Mammary epithelial cell (primary cell): ENCODE data around the gene BANK1.

Experiments used
- EZH2 ChIP-seq: IDR thresholded peaks from 2 replicates; pipeline ENCODE4 v1.6.1; 2012; ENCODE audit warnings: low read length, inconsistent platforms, borderline replicate concordance
- TF ChIP-seq, protein P1 (sequence below), 2 donors: IDR thresholded peaks in 1 of 2; conservative IDR thresholded peaks in 1 of 2; 2 replicates each; pipeline ENCODE4 v1.5.1; 2011 to 2012; ENCODE audit warnings: inconsistent platforms in 2 of 2, low read length in 2 of 2, mild to moderate bottlenecking in 2 of 2, control low read depth in 1 of 2, low read depth in 1 of 2; ENCODE audit not compliant: insufficient read depth in 1 of 2; ENCODE audit errors: extremely low read depth in 1 of 2

DNA sequence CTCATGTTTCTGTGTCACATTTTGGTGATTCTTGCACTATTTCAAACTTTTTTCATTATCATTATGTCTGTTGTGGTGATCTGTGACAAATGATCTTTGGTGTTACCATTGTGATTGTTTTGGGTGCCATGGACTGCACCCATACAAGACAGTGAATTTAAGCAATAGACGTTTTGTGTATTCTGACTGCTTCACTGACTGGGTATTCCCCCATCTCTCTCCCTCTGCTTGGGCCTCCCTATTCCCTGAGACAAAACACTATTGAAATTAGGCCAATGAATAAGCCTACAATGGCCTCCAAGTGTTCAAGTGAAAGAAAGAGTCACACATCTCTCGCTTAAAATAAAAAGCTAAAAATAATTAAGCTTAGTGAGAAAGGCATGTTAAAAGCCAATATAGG, 60.2 kb downstream of the BANK1 start:
- TF ChIP-seq, protein P1, sequence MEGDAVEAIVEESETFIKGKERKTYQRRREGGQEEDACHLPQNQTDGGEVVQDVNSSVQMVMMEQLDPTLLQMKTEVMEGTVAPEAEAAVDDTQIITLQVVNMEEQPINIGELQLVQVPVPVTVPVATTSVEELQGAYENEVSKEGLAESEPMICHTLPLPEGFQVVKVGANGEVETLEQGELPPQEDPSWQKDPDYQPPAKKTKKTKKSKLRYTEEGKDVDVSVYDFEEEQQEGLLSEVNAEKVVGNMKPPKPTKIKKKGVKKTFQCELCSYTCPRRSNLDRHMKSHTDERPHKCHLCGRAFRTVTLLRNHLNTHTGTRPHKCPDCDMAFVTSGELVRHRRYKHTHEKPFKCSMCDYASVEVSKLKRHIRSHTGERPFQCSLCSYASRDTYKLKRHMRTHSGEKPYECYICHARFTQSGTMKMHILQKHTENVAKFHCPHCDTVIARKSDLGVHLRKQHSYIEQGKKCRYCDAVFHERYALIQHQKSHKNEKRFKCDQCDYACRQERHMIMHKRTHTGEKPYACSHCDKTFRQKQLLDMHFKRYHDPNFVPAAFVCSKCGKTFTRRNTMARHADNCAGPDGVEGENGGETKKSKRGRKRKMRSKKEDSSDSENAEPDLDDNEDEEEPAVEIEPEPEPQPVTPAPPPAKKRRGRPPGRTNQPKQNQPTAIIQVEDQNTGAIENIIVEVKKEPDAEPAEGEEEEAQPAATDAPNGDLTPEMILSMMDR (conservative IDR thresholded peaks at IDR 0.05 in 1 of 2, IDR thresholded peaks at IDR 0.05 in 1 of 2; ENCODE audit: extremely low read depth in 1 of 2, insufficient read depth in 1 of 2, low read depth in 1 of 2, low read length in 2 of 2) = no peak
- TF ChIP-seq EZH2 = no peak
